ENCODE results near the gene SLC6A17. TPM values are rescaled to one million over a fixed set of nuclear protein-coding genes. Genes with fewer than 3 reads are reported as not detected.

Gene SLC6A17
- total RNA-seq, 1 donor from 2014 or later: 0.05 TPM

DNA sequence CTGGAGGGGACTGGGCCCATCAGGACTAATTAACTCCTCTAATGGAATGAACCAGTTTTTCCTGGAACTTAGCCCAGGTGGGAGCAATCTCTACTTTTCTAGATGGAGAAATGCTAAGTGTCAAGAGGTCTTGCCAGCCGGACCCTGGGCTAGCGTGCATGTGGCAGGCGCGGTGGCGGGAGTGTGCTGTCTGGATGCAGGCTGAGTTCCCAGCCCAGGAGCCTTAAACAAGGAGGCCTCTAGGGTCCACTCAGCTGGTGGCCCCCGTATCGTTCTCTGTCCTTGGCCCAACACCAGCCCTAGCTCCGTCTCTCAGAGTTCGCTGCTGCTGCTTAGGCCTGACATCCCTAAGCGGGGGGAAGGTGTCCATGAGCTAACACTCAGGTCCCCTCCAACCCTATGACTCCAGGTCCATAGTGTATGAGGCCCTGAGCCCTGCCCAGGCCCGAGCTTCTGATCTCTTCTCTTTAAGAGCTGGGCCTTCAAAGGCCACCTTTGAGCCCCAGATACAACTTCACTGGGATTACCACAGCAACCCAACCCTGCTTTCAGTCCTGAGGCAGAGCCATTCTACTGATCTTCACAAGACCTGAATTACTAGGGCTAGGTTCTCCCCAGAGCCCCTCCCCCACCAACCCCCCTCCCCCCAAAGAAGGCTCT lies 56.1 kb downstream of the SLC6A17 start:
- peaks cover 1% of the 10 kb centered on the region for H3K36me3 Mint-ChIP-seq (ENCODE audit: low read depth)
- H3K27ac Mint-ChIP-seq: no peak overlapping the region
- peaks cover 2% of the 10 kb centered on the region for H3K27me3 Mint-ChIP-seq
- H3K9me3 Mint-ChIP-seq: no peaks in the 10 kb centered on the region
- intact Hi-C loops (cut with micrococcal nuclease): no loop called here
- DNase-seq: no peak
- no peak overlapping the region for H3K4me3 Mint-ChIP-seq
- H3K4me1 Mint-ChIP-seq: peaks cover 28% of the 10 kb centered on the region

DNA sequence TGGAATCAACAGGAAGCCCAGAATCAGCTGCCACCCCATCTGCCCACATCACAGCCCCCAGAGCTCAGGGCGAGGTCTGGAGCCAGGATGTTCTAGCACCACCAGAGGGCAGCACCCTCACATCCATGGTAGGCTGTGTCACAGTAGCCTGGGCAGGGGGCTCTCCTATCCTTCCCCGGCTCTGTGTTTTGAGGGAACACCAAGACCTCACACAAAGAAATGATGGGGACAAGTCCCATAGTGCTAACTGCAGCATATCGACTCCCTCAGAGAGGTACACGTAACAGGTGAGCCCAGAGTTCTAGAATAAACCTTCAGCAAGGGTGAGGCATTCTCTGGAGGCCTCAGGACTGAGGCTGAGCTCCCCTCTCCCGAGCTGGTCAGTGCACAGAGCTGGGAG lies 57.5 kb downstream of the SLC6A17 start:
- DNase-seq: peak; percentile 93
- H3K4me3 Mint-ChIP-seq: no peak overlapping the region
- H3K9me3 Mint-ChIP-seq: no peaks in the 10 kb centered on the region
- no peak overlapping the region for H3K27ac Mint-ChIP-seq
- H3K4me1 Mint-ChIP-seq: peaks cover 34% of the 10 kb centered on the region
- intact Hi-C loops (cut with micrococcal nuclease): loop anchor here (1.0 kb wide), 2 partner anchors 55 to 104 kb away; no protein-coding TSS in a partner anchor
- H3K36me3 Mint-ChIP-seq (ENCODE audit: low read depth): peaks cover 5% of the 10 kb centered on the region
- H3K27me3 Mint-ChIP-seq: peaks cover 6% of the 10 kb centered on the region

DNA sequence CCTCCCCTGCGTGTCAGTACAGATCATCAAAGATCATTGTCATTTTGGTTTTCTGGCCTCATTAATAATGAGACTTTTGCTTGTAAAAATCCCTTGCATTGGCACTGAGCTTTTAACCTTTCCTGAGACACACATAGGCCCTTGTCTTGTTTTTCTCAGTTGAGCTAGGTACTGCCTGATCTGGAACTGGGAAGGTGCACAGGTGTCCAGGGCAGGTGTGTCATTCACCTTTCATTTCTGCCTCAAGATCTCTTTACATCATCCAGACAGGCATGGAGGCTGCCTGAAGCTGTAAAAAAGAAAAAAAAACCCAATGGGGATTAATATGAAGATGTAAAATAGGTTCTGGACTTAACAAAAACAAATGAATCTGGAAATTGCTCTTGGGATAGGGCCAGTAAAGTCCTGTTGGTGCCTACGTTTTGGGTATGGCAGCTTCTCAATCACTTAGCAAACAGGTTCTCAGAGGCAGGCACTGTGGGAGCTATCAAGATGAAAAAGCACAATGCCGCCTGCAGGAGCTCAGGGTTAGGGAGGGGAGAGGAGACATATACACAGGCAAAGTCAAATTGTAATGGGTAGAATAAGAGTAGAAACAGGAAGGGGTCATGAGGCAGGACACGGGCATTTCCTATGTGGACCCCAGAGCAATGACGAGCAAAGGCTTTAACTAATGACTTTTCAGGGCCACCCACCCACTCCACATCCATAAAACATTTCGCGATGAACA lies 58.8 kb downstream of the SLC6A17 start:
- intact Hi-C loops (cut with micrococcal nuclease): no loop called here
- Mint-ChIP-seq H3K36me3 (ENCODE audit: low read depth) (peaks cover 10% of the 10 kb centered on the region), H3K27me3 (peaks cover 7% of the 10 kb centered on the region), H3K9me3 (no peaks in the 10 kb centered on the region), H3K27ac (peak overlapping the region; percentile 93), H3K4me3 (peak overlapping the region; percentile 91), H3K4me1 (peaks cover 35% of the 10 kb centered on the region)
- no peak for DNase-seq

DNA sequence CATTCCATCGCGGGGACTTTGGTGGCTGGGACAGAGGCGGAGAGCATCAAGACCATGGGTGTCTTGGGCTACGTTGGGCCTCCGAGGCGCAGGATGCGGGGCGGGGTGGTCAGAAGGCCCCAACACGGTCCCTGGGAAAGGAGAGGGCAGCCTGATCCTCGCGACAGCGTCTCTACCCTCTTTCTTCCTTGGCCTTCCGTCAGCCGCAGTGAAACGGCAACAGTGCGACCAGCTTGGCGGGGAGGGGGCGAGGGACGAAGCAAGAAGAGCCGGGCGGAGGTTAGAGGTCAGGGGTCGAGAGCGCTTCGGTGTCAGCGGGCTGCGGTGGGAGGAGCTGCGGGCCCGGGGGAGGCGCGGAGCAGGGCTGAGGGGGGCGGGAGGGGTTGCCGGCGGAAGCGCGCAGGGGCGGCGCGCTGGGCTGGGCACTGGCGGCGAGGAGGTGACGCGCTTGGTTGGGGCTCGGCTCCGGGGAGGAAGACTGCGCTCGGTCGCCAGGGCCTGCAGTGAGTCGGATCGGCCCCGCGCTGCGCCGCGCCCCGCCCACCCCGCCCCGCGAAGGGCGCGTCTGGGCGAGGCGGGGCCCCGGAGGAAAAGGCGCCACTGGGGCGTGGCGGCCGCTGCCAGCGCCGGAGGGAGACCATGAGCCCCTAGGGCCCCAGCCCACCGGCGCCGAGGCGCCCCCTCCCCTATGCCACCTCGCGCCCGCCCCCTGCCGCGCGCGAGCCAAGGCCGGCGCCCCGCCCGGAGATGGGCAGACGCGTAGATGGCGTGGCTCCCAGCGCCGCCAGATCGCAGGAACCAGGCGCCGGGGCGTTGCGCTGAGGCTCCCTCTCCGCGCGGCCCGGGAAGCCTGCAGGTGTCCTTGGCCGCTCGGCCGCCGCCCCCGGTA lies 59.7 kb downstream of the SLC6A17 start, which contains the start of gene KCNC4:
TSS of gene KCNC4 (plus strand) at position 600 of the 889 bp plus-strand sequence. CDS start 1,186 bp downstream, outside the sequence.
- Mint-ChIP-seq H3K27ac (peak within 1 kb of the TSS; percentile 94), H3K4me1 (peaks cover 42% of the 10 kb centered on the region), H3K9me3 (no peaks in the 10 kb centered on the region), H3K27me3 (peaks cover 7% of the 10 kb centered on the region), H3K36me3 (ENCODE audit: low read depth) (peaks cover 10% of the 10 kb centered on the region), H3K4me3 (peak within 1 kb of the TSS; percentile 94)
- intact Hi-C loops (cut with micrococcal nuclease): loop anchor here (1.0 kb wide), 3 partner anchors 26 to 197 kb away; partner anchors contain the start of genes LAMTOR5 and STRIP1
- peak; percentile 97 for DNase-seq

DNA sequence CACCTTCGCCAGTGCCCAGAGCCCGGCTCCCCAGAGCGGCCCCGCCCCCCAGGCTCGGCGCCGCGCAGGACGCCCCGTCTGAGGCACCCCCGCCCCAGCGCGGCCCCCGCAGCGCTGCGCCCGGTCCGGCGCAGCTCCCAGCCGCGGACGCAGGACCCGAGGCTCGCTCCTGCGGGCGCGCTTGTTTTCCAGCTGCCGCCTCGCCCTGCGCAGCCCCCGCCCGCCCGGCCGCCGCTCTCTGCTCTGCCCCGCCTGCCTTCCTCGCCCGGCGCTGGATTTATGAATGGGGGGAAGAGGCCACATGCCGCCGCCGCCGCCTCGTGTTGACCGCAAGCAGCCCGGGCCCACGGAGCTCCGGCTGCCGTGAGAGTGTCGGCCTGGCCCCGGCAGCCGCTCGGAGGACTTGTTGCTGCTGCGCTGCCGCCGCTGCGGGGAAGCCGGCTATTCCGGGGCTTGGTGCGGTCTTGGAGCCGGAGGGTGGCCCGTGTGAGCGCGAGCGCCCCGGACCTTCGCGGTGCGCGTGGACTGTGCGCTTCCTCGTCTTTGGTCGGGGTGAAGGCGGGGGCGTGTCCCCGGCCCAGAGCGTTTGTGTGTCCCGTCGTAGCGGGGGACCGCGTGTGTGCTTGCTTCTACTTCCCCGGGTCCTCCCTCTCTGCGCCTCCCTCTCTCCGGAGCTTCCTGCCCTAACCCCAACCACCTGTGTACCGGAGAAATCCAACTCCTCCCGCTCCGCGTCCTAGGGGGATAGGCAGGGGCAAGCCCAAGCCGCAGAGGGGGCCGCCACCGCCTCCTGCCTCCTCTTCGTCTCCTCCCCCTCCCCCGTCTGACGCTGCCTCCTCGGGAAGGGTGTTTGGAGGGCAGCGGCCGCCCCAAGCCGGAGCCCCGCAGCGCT lies 60.6 kb downstream of the SLC6A17 start:
- peaks cover 7% of the 10 kb centered on the region for H3K27me3 Mint-ChIP-seq
- peaks cover 10% of the 10 kb centered on the region for H3K36me3 Mint-ChIP-seq (ENCODE audit: low read depth)
- DNase-seq: peak; percentile 90
- H3K4me3 Mint-ChIP-seq: peak overlapping the region; percentile 94
- no peaks in the 10 kb centered on the region for H3K9me3 Mint-ChIP-seq
- peaks cover 42% of the 10 kb centered on the region for H3K4me1 Mint-ChIP-seq
- H3K27ac Mint-ChIP-seq: peak overlapping the region; percentile 94
- intact Hi-C loops (cut with micrococcal nuclease): loop anchor here (1.0 kb wide), 4 partner anchors 25 to 196 kb away; partner anchors contain the start of genes LAMTOR5 and STRIP1

DNA sequence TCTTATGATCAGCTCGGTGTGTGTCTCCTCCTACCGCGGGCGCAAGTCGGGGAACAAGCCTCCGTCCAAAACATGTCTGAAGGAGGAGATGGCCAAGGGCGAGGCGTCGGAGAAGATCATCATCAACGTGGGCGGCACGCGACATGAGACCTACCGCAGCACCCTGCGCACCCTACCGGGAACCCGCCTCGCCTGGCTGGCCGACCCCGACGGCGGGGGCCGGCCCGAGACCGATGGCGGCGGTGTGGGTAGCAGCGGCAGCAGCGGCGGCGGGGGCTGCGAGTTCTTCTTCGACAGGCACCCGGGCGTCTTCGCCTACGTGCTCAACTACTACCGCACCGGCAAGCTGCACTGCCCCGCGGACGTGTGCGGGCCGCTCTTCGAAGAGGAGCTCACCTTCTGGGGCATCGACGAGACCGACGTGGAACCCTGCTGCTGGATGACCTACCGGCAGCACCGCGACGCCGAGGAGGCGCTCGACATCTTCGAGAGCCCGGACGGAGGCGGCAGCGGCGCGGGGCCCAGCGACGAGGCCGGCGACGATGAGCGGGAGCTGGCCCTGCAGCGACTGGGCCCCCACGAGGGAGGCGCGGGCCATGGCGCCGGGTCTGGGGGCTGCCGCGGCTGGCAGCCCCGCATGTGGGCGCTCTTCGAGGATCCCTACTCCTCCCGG lies 61.3 kb downstream of the SLC6A17 start:
- Mint-ChIP-seq H3K36me3 (ENCODE audit: low read depth) (peaks cover 10% of the 10 kb centered on the region), H3K27ac (peak overlapping the region; percentile 94), H3K27me3 (peaks cover 7% of the 10 kb centered on the region), H3K4me3 (peak overlapping the region; percentile 94), H3K9me3 (no peaks in the 10 kb centered on the region), H3K4me1 (peaks cover 45% of the 10 kb centered on the region)
- no peak for DNase-seq
- intact Hi-C loops (cut with micrococcal nuclease): loop anchor here (1.0 kb wide), 1 partner anchor 127 kb away; no protein-coding TSS in a partner anchor

DNA sequence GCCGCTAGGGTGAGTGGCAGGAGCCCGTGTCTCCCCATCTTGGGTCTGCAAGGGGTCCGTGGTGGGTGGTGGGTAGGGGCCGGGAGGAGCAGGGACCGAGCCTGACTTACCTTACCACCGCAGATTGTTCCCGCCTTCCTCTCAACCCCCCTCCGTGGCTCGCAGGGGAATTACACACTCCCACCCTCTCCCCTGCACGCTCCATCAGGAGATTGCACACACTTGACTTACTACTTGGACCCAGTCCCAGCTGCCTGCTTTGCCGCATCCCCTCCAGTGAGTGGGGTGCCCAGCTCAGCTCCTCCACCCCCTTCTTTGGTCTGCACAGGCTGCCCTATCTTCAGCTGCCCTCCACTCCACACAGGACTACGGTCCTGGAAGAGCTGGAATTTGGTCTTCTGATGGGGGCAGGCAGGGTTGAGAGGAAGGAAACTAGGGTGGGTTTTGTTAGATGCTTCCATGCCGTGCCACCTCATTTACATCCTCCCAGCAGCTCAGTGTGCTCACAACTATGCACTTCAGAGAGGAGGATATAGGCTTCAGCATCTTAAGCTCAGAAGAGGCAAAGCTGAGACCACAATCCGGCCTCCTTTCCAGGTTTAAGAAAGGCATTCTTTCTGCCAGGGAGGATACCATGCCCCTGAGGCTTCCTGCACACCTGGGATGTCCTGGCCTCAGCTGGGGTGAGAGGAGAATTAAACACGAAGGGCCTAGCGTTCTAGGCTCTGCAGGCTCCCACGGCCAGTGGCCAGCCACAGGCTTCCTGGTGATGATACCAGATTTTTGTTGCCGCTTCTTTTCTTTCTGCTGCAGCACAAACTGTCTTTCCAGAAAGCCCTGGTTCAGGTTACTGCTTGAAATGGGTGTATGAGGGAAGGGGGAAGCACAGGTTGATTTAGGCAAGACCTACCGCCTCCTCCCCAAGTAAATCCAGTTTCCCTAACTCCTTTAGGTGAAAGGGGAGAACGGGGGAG lies 62.2 kb downstream of the SLC6A17 start:
- H3K27me3 Mint-ChIP-seq: peaks cover 7% of the 10 kb centered on the region
- intact Hi-C loops (cut with micrococcal nuclease): no loop called here
- peaks cover 10% of the 10 kb centered on the region for H3K36me3 Mint-ChIP-seq (ENCODE audit: low read depth)
- no peaks in the 10 kb centered on the region for H3K9me3 Mint-ChIP-seq
- peak overlapping the region; percentile 71 for H3K27ac Mint-ChIP-seq
- H3K4me3 Mint-ChIP-seq: peak overlapping the region; percentile 85
- peaks cover 48% of the 10 kb centered on the region for H3K4me1 Mint-ChIP-seq
- no peak for DNase-seq

DNA sequence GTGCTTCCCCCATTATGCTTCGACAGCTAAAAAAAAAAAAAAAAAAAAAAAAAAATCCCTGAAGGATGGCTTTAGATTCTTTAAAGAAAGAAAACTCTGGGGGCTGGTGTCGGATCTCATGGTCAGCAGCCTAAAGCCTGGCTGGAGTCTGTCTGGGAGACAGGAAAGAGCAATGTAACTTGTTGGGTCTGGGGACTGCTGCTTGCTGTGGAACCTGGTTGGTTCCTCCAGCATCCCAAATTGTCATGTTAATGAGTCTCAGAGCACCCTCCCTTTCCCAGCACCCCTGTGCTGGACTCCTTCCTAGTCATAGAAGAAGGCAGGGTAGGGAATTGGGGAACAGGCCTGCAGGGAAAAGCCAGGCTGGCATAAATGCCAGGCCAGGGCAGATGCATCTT lies 62.8 kb downstream of the SLC6A17 start:
- Mint-ChIP-seq H3K9me3 (no peaks in the 10 kb centered on the region), H3K4me1 (peaks cover 49% of the 10 kb centered on the region), H3K4me3 (peak overlapping the region; percentile 70), H3K27me3 (peaks cover 7% of the 10 kb centered on the region), H3K27ac (peak overlapping the region; percentile 62), H3K36me3 (ENCODE audit: low read depth) (peaks cover 10% of the 10 kb centered on the region)
- no peak for DNase-seq
- intact Hi-C loops (cut with micrococcal nuclease): no loop called here

DNA sequence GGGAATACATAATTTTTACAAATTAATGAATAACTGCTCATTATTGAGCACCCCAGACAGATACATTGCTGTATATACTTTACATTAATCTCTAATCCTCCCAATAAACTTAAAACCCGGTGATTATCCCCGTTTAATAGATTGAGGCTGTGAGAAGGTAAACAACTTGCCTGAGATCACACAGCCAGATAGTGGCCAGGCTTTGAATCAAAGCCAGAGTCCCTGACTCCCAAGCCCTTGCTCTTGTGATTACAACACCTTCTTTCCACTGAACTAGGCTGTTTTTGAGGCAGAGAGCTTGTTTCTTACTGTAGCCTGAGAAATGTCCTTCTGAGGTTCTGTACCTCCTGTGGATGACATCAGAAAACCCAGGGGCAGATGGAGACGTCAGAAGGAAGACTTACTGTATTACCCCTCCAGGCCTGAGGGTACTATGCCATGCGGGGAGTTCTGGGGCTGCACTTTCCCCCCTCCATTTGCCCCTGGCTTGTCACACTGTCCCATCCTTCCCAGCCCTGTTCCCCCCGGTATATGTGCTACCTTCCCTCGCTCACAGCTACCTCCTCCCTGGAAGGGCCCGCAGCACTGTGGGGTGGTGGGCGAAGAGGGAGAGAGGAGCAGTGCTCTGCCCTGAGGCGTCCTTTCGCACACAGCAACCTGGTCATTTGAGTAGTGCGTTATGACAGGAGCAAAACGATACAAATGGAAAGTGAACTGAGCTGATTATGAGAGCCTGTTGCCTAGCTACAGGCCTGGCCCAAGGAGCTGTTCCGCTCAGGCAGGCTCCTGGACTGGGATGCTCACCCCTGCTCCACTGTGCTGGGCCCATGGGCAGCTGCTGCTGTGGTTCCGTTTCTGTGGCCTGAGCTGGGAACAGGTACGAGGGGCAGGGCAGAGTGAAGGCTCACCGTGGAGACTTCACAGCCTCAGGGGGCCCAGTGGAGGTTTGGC lies 64.4 kb downstream of the SLC6A17 start:
- intact Hi-C loops (cut with micrococcal nuclease): no loop called here
- DNase-seq: no peak
- peaks cover 10% of the 10 kb centered on the region for H3K36me3 Mint-ChIP-seq (ENCODE audit: low read depth)
- peaks cover 40% of the 10 kb centered on the region for H3K4me1 Mint-ChIP-seq
- peaks cover 7% of the 10 kb centered on the region for H3K27me3 Mint-ChIP-seq
- H3K4me3 Mint-ChIP-seq: no peak overlapping the region
- H3K9me3 Mint-ChIP-seq: no peaks in the 10 kb centered on the region
- H3K27ac Mint-ChIP-seq: peak overlapping the region; percentile 71

DNA sequence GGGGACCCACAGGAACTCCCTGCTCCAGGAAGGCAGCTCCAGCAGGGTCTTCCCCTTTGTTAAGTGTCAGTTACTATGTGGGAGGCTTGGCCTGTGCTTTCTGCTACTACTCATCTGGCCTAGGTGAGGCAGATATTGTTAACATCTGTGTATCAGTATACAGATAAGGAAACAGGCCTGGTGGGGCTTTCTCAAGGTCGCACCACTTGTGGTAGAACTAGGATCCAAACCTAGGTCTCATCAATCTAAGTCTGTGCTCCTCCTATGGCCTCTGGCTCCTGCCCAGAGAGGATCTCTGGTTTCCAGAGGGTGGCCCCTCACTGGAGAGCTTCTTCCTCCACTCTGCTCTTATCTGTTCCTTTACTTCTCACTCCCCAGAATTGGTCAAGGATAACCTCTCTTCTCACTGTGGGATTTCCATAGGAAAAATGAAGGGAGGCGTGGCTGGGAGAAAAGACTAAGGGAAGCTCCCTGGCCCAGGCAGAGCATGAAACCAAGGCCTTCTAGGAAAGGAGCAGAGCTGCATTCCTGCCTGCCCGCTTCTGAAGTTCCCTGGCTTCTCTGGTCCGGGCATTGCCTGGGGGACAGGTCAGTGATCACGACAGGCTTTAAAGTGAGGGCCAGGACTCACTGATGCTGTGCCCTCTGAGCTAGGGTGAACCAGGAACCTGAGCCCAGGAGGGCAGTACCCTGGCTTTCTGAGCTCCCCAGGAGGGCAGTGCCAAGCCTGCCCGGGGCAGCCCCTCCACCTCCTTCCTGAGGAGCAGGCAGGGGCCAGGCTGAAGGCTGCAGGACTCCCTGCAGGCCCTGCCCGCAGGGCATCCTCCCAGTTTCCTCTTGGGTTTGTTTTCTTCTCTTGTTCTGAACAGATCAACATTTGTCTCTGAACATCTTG lies 65.6 kb downstream of the SLC6A17 start:
- DNase-seq: no peak
- H3K4me1 Mint-ChIP-seq: peaks cover 39% of the 10 kb centered on the region
- H3K27me3 Mint-ChIP-seq: peaks cover 7% of the 10 kb centered on the region
- H3K4me3 Mint-ChIP-seq: no peak overlapping the region
- intact Hi-C loops (cut with micrococcal nuclease): no loop called here
- peaks cover 10% of the 10 kb centered on the region for H3K36me3 Mint-ChIP-seq (ENCODE audit: low read depth)
- peak overlapping the region; percentile 2 for H3K27ac Mint-ChIP-seq
- H3K9me3 Mint-ChIP-seq: no peaks in the 10 kb centered on the region
